Measurements from ENCODE around the gene LSM12.

The LSM12 gene

GRCh38 chr17:44067545-44067940 is 1.1 kb upstream of the LSM12 start:
- Histone ChIP-seq H3K36me3 (ENCODE audit: control insufficient read depth in 2 of 2, insufficient read depth in 1 of 2, low read length in 2 of 2) (peaks cover 9 to 18% of the 10 kb centered on the region in 2 experiments), H3K4me1 (ENCODE audit: control insufficient read depth, insufficient read depth, low read length) (peaks cover 12% of the 10 kb centered on the region), H3K27ac (ENCODE audit: extremely low read depth, low read depth, low read length) (no peak overlapping the region), H3K9me3 (ENCODE audit: control insufficient read depth, insufficient read depth, low read depth, low read length) (no peaks in the 10 kb centered on the region), H3K4me3 (ENCODE audit: low read depth, low read length) (no peak overlapping the region)
- ChIA-PET CTCF (interaction anchor here (0.6 kb wide), 1 partner anchor 17 kb away, joined by 3 read pairs; no protein-coding TSS in a partner anchor), POLR2A (interaction anchor here (2.5 kb wide), 1 partner anchor 55 kb away, joined by 20 read pairs; the partner anchor contains the start of gene HDAC5)
- TF ChIP-seq KLF10 (tag by site-specific recombination; IDR thresholded peaks at IDR 0.05), result no peak
- TF ChIP-seq ZNF704 (tag by site-specific recombination; IDR thresholded peaks at IDR 0.05), result no peak
- TF ChIP-seq ZFP69B (tag by site-specific recombination; IDR thresholded peaks at IDR 0.05), result no peak
- no peak for TF ChIP-seq KLF7 (tag by site-specific recombination; IDR thresholded peaks at IDR 0.05; ENCODE audit: borderline replicate concordance)
- no peak for TF ChIP-seq PATZ1 (tag by site-specific recombination; IDR thresholded peaks at IDR 0.05)
- no peak for TF ChIP-seq ZNF658 (tag by site-specific recombination; IDR thresholded peaks at IDR 0.05)

- H3K27ac ChIP-seq (ENCODE audit: extremely low read depth, low read depth, low read length), result peak overlapping the region; percentile 97
- CTCF ChIA-PET, result interaction anchor here (0.7 to 2.0 kb wide), 9 partner anchors 16 to 103 kb away, joined by 3 to 14 read pairs (median 3); partner anchors contain the start of gene HDAC5
- no peaks in the 10 kb centered on the region for H3K9me3 ChIP-seq (ENCODE audit: control insufficient read depth, insufficient read depth, low read depth, low read length)
- POLR2A ChIA-PET, result interaction anchor here (0.6 to 2.5 kb wide), 18 partner anchors 9 to 1929 kb away, joined by 3 to 20 read pairs (median 4); partner anchors contain the start of genes HDAC5 and TMUB2
- peaks cover 27 to 36% of the 10 kb centered on the region in 2 experiments for H3K36me3 ChIP-seq (ENCODE audit: control insufficient read depth in 2 of 2, insufficient read depth in 1 of 2, low read length in 2 of 2)
- peak overlapping the region; percentile 95 for H3K4me3 ChIP-seq (ENCODE audit: low read depth, low read length)
- H3K4me1 ChIP-seq (ENCODE audit: control insufficient read depth, insufficient read depth, low read length), result peaks cover 6% of the 10 kb centered on the region
- peak; percentile 40; the same call in 1 of the 2 replicates for TF ChIP-seq ZNF792 (tag by site-specific recombination; IDR thresholded peaks at IDR 0.05)
- no peak for TF ChIP-seq ZNF639 (tag by site-specific recombination; IDR thresholded peaks at IDR 0.05)
- TF ChIP-seq ZNF335 (tag by site-specific recombination; conservative IDR thresholded peaks at IDR 0.05), result peak; percentile 92
- TF ChIP-seq ZNF341 (tag by site-specific recombination; IDR thresholded peaks at IDR 0.05; ENCODE audit: low read depth), result peak; percentile 97
- TF ChIP-seq ZNF223 (tag by site-specific recombination; IDR thresholded peaks at IDR 0.05), result no peak
- no peak for TF ChIP-seq ZNF747 (tag by site-specific recombination; IDR thresholded peaks at IDR 0.05)
- TF ChIP-seq ZBTB48 (tag by site-specific recombination; IDR thresholded peaks at IDR 0.05), result peak; percentile 89
- no peak for TF ChIP-seq ZNF521 (tag by site-specific recombination; IDR thresholded peaks at IDR 0.05)
- peak; percentile 81 for TF ChIP-seq ZNF600 (tag by site-specific recombination; IDR thresholded peaks at IDR 0.05)
- TF ChIP-seq PATZ1 (tag by site-specific recombination; IDR thresholded peaks at IDR 0.05), result peak; percentile 95
- 0 out of 2 replicates have a peak, but pooled peaks have one; percentile 22 for TF ChIP-seq KLF8 (tag by site-specific recombination; IDR thresholded peaks at IDR 0.05)
- TF ChIP-seq EGR2 (tag by site-specific recombination; IDR thresholded peaks at IDR 0.05; ENCODE audit: low read depth), result peak; percentile 45; the same call in 1 of the 2 replicates
- TF ChIP-seq PRDM10 (tag by site-specific recombination; IDR thresholded peaks at IDR 0.05), result peak; percentile 76; the same call in 1 of the 2 replicates
- 0 out of 2 replicates have a peak, but pooled peaks have one; percentile 39 for TF ChIP-seq ZNF76 (tag by site-specific recombination; IDR thresholded peaks at IDR 0.05; ENCODE audit: borderline replicate concordance, low read depth)
- TF ChIP-seq SCRT2 (tag by site-specific recombination; IDR thresholded peaks at IDR 0.05), result peak; percentile 86
- TF ChIP-seq ZNF239 (tag by site-specific recombination; IDR thresholded peaks at IDR 0.05), result no peak
- TF ChIP-seq KLF1 (tag by site-specific recombination; IDR thresholded peaks at IDR 0.05), result peak; percentile 39; the same call in 1 of the 2 replicates
- TF ChIP-seq SP3 (tag by site-specific recombination; IDR thresholded peaks at IDR 0.05), result peak; percentile 69
- no peak; the same call in 1 of the 2 replicates for TF ChIP-seq ZNF654 (tag by site-specific recombination; IDR thresholded peaks at IDR 0.05; ENCODE audit: low read depth)
These were observed 735 bp downstream of the LSM12 start for GRCh38 chr17:44065668-44066203.

Measured in HEK293 (cell line).